Activated naive CD4-positive, alpha-beta T cell treated with anti-CD3 and anti-CD28 coated beads, Interleukin-2, amount 10 ng/mL, durations not matched to agents 7 days and 5 days (primary cell): Measurements from ENCODE around the gene SPEF1.
"Not testable (repeated sequence)": the region's sequence is repeated elsewhere in the genome, so short reads cannot be mapped to it uniquely, and the experiment has no call there.

Experiments used
- CTCF ChIA-PET: fragments of 350-600 bp; sonication (Branson Sonifier 250); formaldehyde crosslinking; loops from one replicate; lab custom pipeline; 2021; ENCODE audit warnings: antibody characterized with exemption; lab: Charles Lee
- DNase-seq: peaks from one replicate; pipeline ENCODE4 v3.0.0-alpha.2; 2020
- H3K27ac Mint-ChIP-seq: one replicate; pipeline ENCODE4 v1.8.0; 2021; ENCODE audit warnings: mild to moderate bottlenecking, moderate library complexity, mixed read lengths
- H3K27me3 Mint-ChIP-seq: one replicate; pipeline ENCODE4 v1.8.0; 2021; ENCODE audit warnings: mild to moderate bottlenecking, mixed read lengths
- H3K36me3 Mint-ChIP-seq: one replicate; pipeline ENCODE4 v1.8.0; 2021; ENCODE audit warnings: mixed read lengths
- H3K4me1 Mint-ChIP-seq: one replicate; pipeline ENCODE4 v1.8.0; 2021; ENCODE audit warnings: mixed read lengths
- H3K4me3 Mint-ChIP-seq: one replicate; pipeline ENCODE4 v1.8.0; 2021; ENCODE audit warnings: mild to moderate bottlenecking, moderate library complexity, mixed read lengths
- H3K9me3 Mint-ChIP-seq: one replicate; pipeline ENCODE4 v1.8.0; 2021; ENCODE audit warnings: mixed read lengths

Gene SPEF1

GRCh38 chr20:3801846-3802245 is 20.6 kb upstream of the SPEF1 start:
- H3K4me1 Mint-ChIP-seq, result peaks cover 84% of the 10 kb centered on the region
- peaks cover 94% of the 10 kb centered on the region for H3K36me3 Mint-ChIP-seq
- CTCF ChIA-PET, result no interaction called here
- H3K4me3 Mint-ChIP-seq, result no peak overlapping the region
- no peaks in the 10 kb centered on the region for H3K9me3 Mint-ChIP-seq
- no peak for DNase-seq
- peak overlapping the region; percentile 52 for H3K27ac Mint-ChIP-seq
- H3K27me3 Mint-ChIP-seq, result peaks cover 4% of the 10 kb centered on the region

GRCh38 chr20:3801299-3801698 is 20.1 kb upstream of the SPEF1 start:
- H3K27me3 Mint-ChIP-seq, result peaks cover 4% of the 10 kb centered on the region
- H3K9me3 Mint-ChIP-seq, result no peaks in the 10 kb centered on the region
- DNase-seq, result no peak
- peaks cover 80% of the 10 kb centered on the region for H3K4me1 Mint-ChIP-seq
- CTCF ChIA-PET, result interaction anchor here (0.6 kb wide), 1 partner anchor 84 kb away, joined by 3 read pairs; no protein-coding TSS in a partner anchor
- peaks cover 93% of the 10 kb centered on the region for H3K36me3 Mint-ChIP-seq
- peak overlapping the region; percentile 55 for H3K27ac Mint-ChIP-seq
- no peak overlapping the region for H3K4me3 Mint-ChIP-seq

- Mint-ChIP-seq H3K27me3 (peaks cover 4% of the 10 kb centered on the region), H3K4me3 (no peak overlapping the region), H3K36me3 (peaks cover 91% of the 10 kb centered on the region), H3K9me3 (no peaks in the 10 kb centered on the region), H3K27ac (peak overlapping the region; percentile 98), H3K4me1 (peaks cover 77% of the 10 kb centered on the region)
- no peak for DNase-seq
- CTCF ChIA-PET, result interaction anchor here (0.6 kb wide), 1 partner anchor 84 kb away, joined by 3 read pairs; no protein-coding TSS in a partner anchor
These were observed 19.6 kb upstream of the SPEF1 start for GRCh38 chr20:3800878-3801260.

DNA sequence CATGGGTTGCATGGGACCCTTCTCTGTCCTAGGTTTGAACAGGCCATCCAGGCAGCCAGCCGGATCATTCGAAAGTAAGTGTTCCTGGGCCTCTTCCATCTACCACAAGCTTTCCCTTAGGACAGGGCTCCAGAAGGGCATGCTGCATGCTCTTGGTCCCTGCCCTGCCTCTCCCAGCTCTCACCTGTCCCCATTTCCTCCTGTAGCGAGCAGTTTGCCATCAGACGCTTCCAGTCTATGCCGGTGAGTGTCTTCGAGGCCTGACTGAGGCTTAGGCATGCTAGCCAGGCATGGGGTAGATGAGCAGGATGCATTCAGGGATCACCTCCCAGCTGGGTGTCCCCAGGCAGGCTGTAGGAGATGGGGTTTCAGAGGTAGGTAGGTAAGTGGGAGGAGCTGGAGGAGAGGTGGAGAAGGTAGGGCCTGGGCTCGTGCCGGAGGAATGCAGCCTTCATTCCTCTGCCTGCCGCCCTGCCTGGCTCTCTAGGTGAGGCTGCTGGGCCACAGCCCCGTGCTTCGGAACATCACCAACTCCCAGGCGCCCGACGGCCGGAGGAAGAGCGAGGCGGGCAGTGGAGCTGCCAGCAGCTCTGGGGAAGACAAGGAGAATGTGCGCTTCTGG is 19.1 kb upstream of the SPEF1 start:
- Mint-ChIP-seq H3K27ac (peak overlapping the region; percentile 98), H3K36me3 (peaks cover 91% of the 10 kb centered on the region), H3K27me3 (peaks cover 4% of the 10 kb centered on the region), H3K4me1 (peaks cover 76% of the 10 kb centered on the region), H3K4me3 (peak overlapping the region; percentile 97), H3K9me3 (no peaks in the 10 kb centered on the region)
- CTCF ChIA-PET, result interaction anchor here (0.6 to 1.7 kb wide), 2 partner anchors 19 to 85 kb away, joined by 3 to 9 read pairs; partner anchors contain the start of gene AP5S1
- DNase-seq, result no peak

GRCh38 chr20:3798908-3799248 is 17.6 kb upstream of the SPEF1 start:
- H3K27ac Mint-ChIP-seq, result peak overlapping the region; percentile 98
- peaks cover 79% of the 10 kb centered on the region for H3K36me3 Mint-ChIP-seq
- H3K9me3 Mint-ChIP-seq, result no peaks in the 10 kb centered on the region
- peaks cover 77% of the 10 kb centered on the region for H3K4me1 Mint-ChIP-seq
- peaks cover 4% of the 10 kb centered on the region for H3K27me3 Mint-ChIP-seq
- H3K4me3 Mint-ChIP-seq, result peak overlapping the region; percentile 97
- CTCF ChIA-PET, result interaction anchor here (1.0 to 1.7 kb wide), 2 partner anchors 12 to 21 kb away, joined by 3 to 9 read pairs; partner anchors contain the start of gene AP5S1
- no peak for DNase-seq

DNA sequence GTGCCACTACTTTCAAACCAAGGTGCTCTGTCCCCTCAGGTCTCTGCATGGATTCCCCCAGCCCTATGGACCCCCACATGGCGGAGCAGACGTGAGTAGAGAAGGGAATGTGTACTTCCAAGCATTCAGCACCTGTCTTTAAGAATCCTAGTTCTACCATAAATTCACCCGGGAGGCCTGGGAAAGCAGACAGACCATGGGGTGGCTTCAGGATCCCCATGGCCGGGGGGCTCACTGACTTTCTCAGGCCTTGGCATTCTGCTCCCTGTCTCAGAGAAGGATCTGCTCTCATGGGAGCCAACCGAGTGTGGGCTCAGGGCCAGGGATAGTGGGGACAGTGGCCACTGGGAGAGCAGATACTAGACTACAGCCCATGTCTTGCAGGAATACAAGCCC is 17.1 kb upstream of the SPEF1 start:
- CTCF ChIA-PET, result interaction anchor here (1.7 kb wide), 1 partner anchor 21 kb away, joined by 9 read pairs; the partner anchor contains the start of gene AP5S1
- peaks cover 4% of the 10 kb centered on the region for H3K27me3 Mint-ChIP-seq
- no peaks in the 10 kb centered on the region for H3K9me3 Mint-ChIP-seq
- H3K36me3 Mint-ChIP-seq, result peaks cover 74% of the 10 kb centered on the region
- H3K4me1 Mint-ChIP-seq, result peaks cover 72% of the 10 kb centered on the region
- peak overlapping the region; percentile 98 for H3K27ac Mint-ChIP-seq
- DNase-seq, result no peak
- peak overlapping the region; percentile 97 for H3K4me3 Mint-ChIP-seq

- DNase-seq, result peak; percentile 79
- Mint-ChIP-seq H3K36me3 (peaks cover 68% of the 10 kb centered on the region), H3K27me3 (peaks cover 4% of the 10 kb centered on the region), H3K9me3 (no peaks in the 10 kb centered on the region), H3K27ac (peak overlapping the region; percentile 98), H3K4me1 (peaks cover 66% of the 10 kb centered on the region), H3K4me3 (peak overlapping the region; percentile 97)
- CTCF ChIA-PET, result interaction anchor here (1.0 kb wide), 1 partner anchor 23 kb away, joined by 4 read pairs; the partner anchor contains the start of gene AP5S1
These were observed 16.5 kb upstream of the SPEF1 start for GRCh38 chr20:3797592-3798372.

DNA sequence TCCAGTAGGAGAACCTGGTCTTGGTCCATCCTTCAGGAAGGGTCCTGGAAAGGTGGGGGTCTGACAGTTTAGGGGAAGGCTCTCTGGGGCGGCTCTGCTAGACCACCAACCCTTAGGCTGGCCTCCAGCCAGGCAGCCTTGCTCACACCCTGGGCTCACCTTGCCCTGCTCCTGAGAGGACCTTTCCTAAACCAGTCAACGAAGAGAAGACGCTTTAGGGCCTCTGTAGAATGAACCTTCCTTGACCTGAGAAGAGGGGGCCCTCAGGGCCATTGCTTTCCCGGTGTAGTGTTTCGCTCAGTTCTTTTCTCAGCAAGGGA is 15.9 kb upstream of the SPEF1 start:
- Mint-ChIP-seq H3K4me3 (peak overlapping the region; percentile 97), H3K9me3 (no peaks in the 10 kb centered on the region), H3K27ac (peak overlapping the region; percentile 98), H3K4me1 (peaks cover 60% of the 10 kb centered on the region), H3K27me3 (peaks cover 4% of the 10 kb centered on the region), H3K36me3 (peaks cover 62% of the 10 kb centered on the region)
- CTCF ChIA-PET, result interaction anchor here (1.0 kb wide), 1 partner anchor 23 kb away, joined by 4 read pairs; the partner anchor contains the start of gene AP5S1
- DNase-seq, result no peak

- Mint-ChIP-seq H3K27me3 (peaks cover 4% of the 10 kb centered on the region), H3K9me3 (no peaks in the 10 kb centered on the region), H3K4me3 (peak overlapping the region; percentile 97), H3K4me1 (peaks cover 55% of the 10 kb centered on the region), H3K27ac (peak overlapping the region; percentile 98), H3K36me3 (peaks cover 57% of the 10 kb centered on the region)
- peak; percentile 39 for DNase-seq
- CTCF ChIA-PET, result interaction anchor here (1.0 to 1.9 kb wide), 2 partner anchors 23 to 24 kb away, joined by 4 to 11 read pairs; partner anchors contain the start of gene AP5S1
These were observed 15.4 kb upstream of the SPEF1 start for GRCh38 chr20:3796477-3797225.

DNA sequence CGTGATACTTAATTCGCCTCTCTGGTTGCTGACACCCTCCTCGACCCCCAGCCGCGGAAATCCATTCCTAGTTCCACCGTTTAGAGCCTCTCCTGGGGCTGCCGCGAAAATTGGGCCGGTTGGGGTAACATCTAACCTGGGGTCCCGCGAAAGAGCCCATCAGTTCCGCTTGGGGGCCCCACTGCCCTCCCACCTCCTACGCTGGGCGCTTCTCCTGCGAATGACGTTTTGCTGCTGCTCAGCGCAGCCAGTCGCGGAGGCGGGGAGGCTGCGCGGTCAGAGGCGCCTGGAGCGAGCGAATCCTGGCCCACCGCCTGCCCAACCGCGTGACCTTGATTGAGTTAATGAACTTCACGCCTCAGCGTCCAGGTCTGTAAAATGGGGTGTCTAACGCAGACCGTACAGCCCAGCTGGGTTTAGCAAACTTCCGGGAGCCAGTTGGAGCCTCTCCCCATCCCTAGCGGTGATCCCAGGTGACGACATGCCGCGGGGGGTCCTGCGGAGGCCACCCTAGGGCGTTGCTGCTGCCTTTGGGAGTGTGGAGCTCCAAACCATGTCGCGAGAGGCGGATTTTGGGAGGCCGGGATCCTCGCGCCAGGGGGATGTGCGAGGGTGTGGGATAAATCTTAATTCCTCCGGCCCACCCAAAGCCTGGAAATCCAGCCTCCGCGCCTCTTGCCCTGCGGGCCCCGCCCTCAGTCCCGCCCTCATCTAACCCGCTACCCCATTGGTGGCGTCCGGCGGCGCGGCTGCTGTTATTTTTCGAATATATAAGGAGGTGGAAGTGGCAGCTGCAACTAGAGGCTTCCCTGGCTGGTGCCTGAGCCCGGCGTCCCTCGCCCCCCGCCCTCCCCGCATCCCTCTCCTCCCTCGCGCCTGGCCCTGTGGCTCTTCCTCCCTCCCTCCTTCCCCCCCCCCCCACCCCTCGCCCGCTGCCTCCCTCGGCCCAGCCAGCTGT is 14.5 kb upstream of the SPEF1 start, which contains the start of gene CDC25B:
Gene CDC25B (plus strand): TSS at position 800 of the 958 bp plus-strand sequence. CDS start 222 bp downstream, outside the sequence.
- Mint-ChIP-seq H3K4me3 (peak within 1 kb of the TSS; percentile 97), H3K4me1 (peaks cover 46% of the 10 kb centered on the region), H3K36me3 (peaks cover 48% of the 10 kb centered on the region), H3K9me3 (no peaks in the 10 kb centered on the region), H3K27me3 (peaks cover 10% of the 10 kb centered on the region), H3K27ac (peak within 1 kb of the TSS; percentile 98)
- DNase-seq, result peak; percentile 97
- CTCF ChIA-PET, result interaction anchor here (1.0 to 1.9 kb wide), 4 partner anchors 8 to 43 kb away, joined by 3 to 11 read pairs (median 4); partner anchors contain the start of gene AP5S1

DNA sequence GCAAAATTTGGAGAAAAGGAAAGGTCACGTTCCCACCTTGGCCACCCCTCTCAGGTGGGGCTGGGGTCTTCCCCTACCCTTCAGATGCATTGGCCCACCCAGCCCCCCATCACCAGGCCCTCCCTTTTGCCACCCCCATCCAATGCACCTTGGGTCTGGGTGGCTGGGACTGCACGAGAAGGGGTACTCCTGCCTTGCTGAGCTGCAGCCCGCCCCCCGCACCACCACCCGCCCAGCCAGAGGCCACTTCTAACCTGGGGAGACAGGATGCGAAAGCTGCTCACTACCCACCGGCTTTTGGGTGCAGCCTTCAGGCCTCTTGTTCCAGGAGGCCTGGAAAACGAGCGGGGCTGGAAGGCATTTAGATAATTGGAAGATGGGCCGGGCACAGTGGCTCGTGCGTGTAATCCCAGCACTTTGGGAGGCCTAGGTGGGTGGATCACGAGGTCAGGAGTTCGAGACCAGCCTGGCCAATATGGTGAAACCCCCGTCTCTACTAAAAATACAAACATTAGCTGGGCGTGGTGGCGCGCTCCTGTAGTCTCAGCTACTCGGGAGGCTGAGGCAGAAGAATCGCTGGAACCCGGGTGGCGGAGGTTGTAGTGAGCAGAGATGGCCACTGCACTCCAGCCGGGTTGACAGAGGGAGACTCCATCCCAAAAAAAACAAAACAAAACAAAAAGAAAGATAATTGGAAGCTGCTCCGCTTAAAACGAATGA is 13.6 kb upstream of the SPEF1 start:
- CTCF ChIA-PET, result interaction anchor here (1.0 to 1.9 kb wide), 4 partner anchors 8 to 42 kb away, joined by 3 to 11 read pairs (median 4); partner anchors contain the start of gene AP5S1

GRCh38 chr20:3794168-3794567 is 12.9 kb upstream of the SPEF1 start:
- Mint-ChIP-seq H3K27me3 (peaks cover 10% of the 10 kb centered on the region), H3K4me1 (peaks cover 30% of the 10 kb centered on the region), H3K36me3 (peaks cover 33% of the 10 kb centered on the region)
- DNase-seq, H3K27ac Mint-ChIP-seq, CTCF ChIA-PET, H3K4me3 Mint-ChIP-seq, H3K9me3 Mint-ChIP-seq: not testable (repeated sequence)

More for the DNA sequence above, 13.6 kb upstream of the SPEF1 start:
- H3K4me3 Mint-ChIP-seq, result peak overlapping the region; percentile 92
- peak overlapping the region; percentile 97 for H3K27ac Mint-ChIP-seq
- no peaks in the 10 kb centered on the region for H3K9me3 Mint-ChIP-seq
- no peak for DNase-seq
- peaks cover 37% of the 10 kb centered on the region for H3K4me1 Mint-ChIP-seq
- peaks cover 10% of the 10 kb centered on the region for H3K27me3 Mint-ChIP-seq
- H3K36me3 Mint-ChIP-seq, result peaks cover 39% of the 10 kb centered on the region
